H1 (cell line): ENCODE data around the gene GAB3. TPM values are rescaled to one million over a fixed set of nuclear protein-coding genes. Genes with fewer than 3 reads are reported as not detected.

ENCODE experiments used
- BRCA1 ChIP-seq: IDR thresholded peaks from 2 replicates; pipeline ENCODE4 v1.6.1; 2012; ENCODE audit warnings: low read depth, low read length, improper control_type of control experiment
- CREB1 ChIP-seq: IDR thresholded peaks from 2 replicates; pipeline ENCODE4 v1.6.1; 2012; ENCODE audit warnings: inconsistent platforms
- E2F6 ChIP-seq: IDR thresholded peaks from 2 replicates; pipeline ENCODE4 v1.6.1; 2012; ENCODE audit warnings: inconsistent platforms
- JUN ChIP-seq: IDR thresholded peaks from 2 replicates; pipeline ENCODE4 v1.6.1; 2011; ENCODE audit warnings: low read depth, mild to moderate bottlenecking, improper control_type of control experiment, low read length
- KDM4A ChIP-seq: IDR thresholded peaks from one replicate; pipeline ENCODE4 v1.7.1; 2012; ENCODE audit warnings: low read depth, mild to moderate bottlenecking, moderate library complexity, low read length, inconsistent platforms; ENCODE audit not compliant: severe bottlenecking
- polyA plus RNA-seq, 7 experiments: library from polyadenylated mRNA; depleted of rRNA in 3 of 7; stranded (reverse) in 5 of 7; unstranded in 2 of 7; fragments of >200 nt in 5 of 7; fragments of 200-250 nt in 2 of 7; gene quantifications; 1 replicate in 5 of 7; 2 replicates in 1 of 7; 4 replicates in 1 of 7; pipeline versions ENCODE4 v1.2.1 to v1.2.3, GENCODE V29; 2011 to 2013; ENCODE audit warnings: missing spikeins in 2 of 7, mixed read lengths in 2 of 7
- total RNA-seq: library from RNA; stranded (reverse); fragmentation: NEBNext Ultra II Directional; extraction: Animal tissue kit (Norgen Biotek cat#: 25700); gene quantifications from 2 replicates; pipeline ENCODE4 v1.2.1, GENCODE V29; 2021

The GAB3 gene
- total and polyA plus RNA-seq, 2 of the 8 experiments (the other 6 are each of a cell fraction or from before 2014, with no cell fraction given), result 0.48 to 1.2 TPM

DNA sequence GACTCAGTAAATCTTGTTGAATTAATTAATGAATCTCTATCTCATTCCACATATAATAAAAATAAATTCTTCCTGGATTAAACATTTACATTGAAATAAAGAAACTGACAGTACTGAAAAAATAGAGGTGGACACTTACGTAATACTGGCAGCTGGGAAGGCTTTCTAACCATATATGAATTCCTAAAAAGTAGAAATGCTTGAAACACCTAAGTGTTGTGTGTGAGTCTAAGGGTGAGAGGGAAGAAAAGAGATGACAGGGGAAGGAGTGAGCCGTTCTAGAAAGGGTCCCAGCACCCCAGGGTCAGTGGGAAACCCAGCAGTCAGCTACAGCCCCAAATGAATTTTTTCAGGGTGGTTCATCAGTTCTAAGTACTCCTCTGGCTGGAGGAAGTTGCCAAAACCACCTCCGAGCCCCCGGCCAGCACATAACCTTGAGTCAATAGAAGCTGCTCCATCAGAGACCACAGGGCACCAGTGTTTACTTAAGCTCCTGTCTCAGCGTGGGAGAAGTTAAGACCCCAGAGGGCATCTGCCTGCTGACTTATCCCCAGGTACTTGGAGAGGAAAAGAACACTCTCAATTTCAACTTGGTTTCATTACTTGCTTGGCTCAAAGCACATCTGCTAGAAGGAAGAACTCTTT is 18.3 kb downstream of the GAB3 start (continued):
- TF ChIP-seq BRCA1 (no peak), KDM4A (no peak), CREB1 (no peak), JUN (no peak), E2F6 (no peak)
